ENCODE data around the gene GRAP2.

The GRAP2 gene

DNA sequence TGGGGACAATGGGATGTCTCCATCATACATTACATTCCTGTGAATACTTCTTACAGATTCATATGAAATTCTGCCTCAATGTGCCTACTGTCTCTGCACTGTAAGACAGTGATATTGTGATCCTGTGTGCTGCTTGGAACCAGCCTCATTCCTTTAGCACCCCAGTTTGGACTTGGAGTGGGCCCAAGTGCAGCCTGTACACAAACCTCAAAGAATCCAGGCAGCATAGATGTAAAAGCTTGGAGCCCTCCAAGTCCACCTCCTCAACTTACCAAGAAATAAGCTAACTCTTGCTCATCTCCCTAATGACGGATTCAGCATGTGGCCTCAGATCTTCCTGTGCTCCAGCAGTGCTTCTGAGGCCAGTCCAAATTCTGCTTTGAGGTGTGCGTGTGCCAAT, 24.4 kb downstream of the GRAP2 start:
- no peaks in the 10 kb centered on the region for H3K36me3 Mint-ChIP-seq
- no peaks in the 10 kb centered on the region for H3K27me3 Mint-ChIP-seq
- H3K9me3 Mint-ChIP-seq = no peaks in the 10 kb centered on the region
- peaks cover 22 to 28% of the 10 kb centered on the region in 2 donors for H3K4me1 Mint-ChIP-seq
- H3K4me3 Mint-ChIP-seq = no peak overlapping the region
- DNase-seq (no peak), ATAC-seq (replicated peaks) (no peak)
- H3K27ac Mint-ChIP-seq = no peak overlapping the region

DNA sequence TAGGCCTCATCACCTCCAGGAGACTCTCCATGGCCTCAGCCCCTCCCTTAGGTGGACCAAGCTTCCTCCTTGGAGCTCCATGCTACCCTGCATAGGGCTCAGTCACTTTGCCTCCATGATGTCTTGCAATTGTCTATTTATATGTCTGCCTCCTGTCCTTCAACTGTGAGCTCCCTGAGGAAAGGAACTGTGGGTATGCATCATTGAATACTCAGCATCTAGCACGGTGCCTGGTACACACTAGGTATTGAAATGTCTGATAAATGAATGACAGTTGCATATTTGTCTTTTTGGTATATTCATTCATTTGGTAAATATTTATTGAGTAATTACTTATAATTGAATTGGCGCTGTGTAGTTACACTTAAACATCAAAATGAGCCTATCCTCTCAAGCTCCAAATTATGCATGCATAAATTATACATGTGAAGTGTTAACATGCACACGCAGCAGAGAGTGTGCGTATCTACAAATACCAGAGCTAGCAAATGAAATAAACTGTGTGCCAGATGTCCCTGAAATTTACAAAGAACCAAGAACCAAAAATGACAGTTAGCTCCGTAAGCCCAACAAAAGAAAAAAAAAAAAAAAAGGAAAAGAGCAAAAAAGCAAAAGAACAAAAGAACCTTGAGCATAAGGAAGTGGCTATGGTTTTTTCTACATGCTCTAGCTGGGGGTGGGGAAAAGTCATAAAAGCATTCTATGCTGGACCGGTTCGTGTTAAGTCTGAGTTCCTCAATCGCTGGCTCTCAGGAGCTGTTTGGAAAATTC, 25.2 kb downstream of the GRAP2 start:
- ATAC-seq (replicated peaks) = peak in 1 of 2 donors; percentile 39
- no peaks in the 10 kb centered on the region for H3K9me3 Mint-ChIP-seq

DNA sequence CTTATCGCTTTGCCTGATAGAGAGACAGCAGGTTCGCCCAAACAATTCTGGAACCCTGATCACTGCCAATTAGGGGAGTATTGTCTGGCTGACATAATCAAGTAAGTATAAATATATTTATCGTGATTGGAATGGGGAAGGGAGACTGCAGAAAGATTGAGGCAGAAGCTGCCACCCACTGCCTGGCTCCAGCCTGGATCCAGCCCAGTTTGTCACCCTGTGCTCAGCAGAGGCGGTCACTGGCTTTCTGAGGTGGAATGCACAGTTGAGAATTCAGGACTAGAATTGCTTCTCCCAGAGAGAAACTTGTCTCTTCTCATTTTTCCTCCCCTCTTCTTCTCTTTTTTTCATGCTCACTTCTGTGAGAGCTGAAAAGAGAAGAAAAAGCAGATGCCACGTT, 25.9 kb downstream of the GRAP2 start:
- DNase-seq = no peak
- Mint-ChIP-seq H3K4me1 (peaks cover 22 to 28% of the 10 kb centered on the region in 2 donors), H3K27me3 (no peaks in the 10 kb centered on the region)

More for the DNA sequence above, 25.2 kb downstream of the GRAP2 start:
- Mint-ChIP-seq H3K4me3 (peak overlapping the region in 1 of 2 donors; percentile 7), H3K36me3 (no peaks in the 10 kb centered on the region), H3K27me3 (no peaks in the 10 kb centered on the region), H3K4me1 (peaks cover 22 to 28% of the 10 kb centered on the region in 2 donors), H3K27ac (no peak overlapping the region)
- DNase-seq = no peak

GRCh38 chr22:39927544-39927943, 26.7 kb downstream of the GRAP2 start:
- Mint-ChIP-seq H3K4me3 (no peak overlapping the region), H3K27me3 (no peaks in the 10 kb centered on the region), H3K36me3 (no peaks in the 10 kb centered on the region), H3K27ac (no peak overlapping the region), H3K4me1 (peaks cover 20 to 22% of the 10 kb centered on the region in 2 donors), H3K9me3 (no peaks in the 10 kb centered on the region)
- no peak for DNase-seq
- ATAC-seq (replicated peaks) = no peak

More for the DNA sequence above, 25.9 kb downstream of the GRAP2 start:
- Mint-ChIP-seq H3K4me3 (no peak overlapping the region), H3K27ac (no peak overlapping the region), H3K36me3 (no peaks in the 10 kb centered on the region), H3K9me3 (no peaks in the 10 kb centered on the region)
- no peak for ATAC-seq (replicated peaks)

GRCh38 chr22:39928536-39929520, 27.9 kb downstream of the GRAP2 start:
- no peak for ATAC-seq (replicated peaks)
- Mint-ChIP-seq H3K9me3 (no peaks in the 10 kb centered on the region), H3K4me1 (peaks cover 29 to 35% of the 10 kb centered on the region in 2 donors)

GRCh38 chr22:39931251-39931650, 30.4 kb downstream of the GRAP2 start:
- H3K27me3 Mint-ChIP-seq = no peaks in the 10 kb centered on the region
- no peak overlapping the region for H3K4me3 Mint-ChIP-seq
- DNase-seq (no peak), ATAC-seq (replicated peaks) (no peak)
- no peaks in the 10 kb centered on the region for H3K9me3 Mint-ChIP-seq
- no peak overlapping the region for H3K27ac Mint-ChIP-seq
- no peaks in the 10 kb centered on the region for H3K36me3 Mint-ChIP-seq
- H3K4me1 Mint-ChIP-seq = peaks cover 32 to 39% of the 10 kb centered on the region in 2 donors

More at GRCh38 chr22:39928536-39929520, 27.9 kb downstream of the GRAP2 start:
- H3K4me3 Mint-ChIP-seq = no peak overlapping the region
- H3K27ac Mint-ChIP-seq = no peak overlapping the region
- no peak for DNase-seq
- no peaks in the 10 kb centered on the region for H3K27me3 Mint-ChIP-seq
- no peaks in the 10 kb centered on the region for H3K36me3 Mint-ChIP-seq

DNA sequence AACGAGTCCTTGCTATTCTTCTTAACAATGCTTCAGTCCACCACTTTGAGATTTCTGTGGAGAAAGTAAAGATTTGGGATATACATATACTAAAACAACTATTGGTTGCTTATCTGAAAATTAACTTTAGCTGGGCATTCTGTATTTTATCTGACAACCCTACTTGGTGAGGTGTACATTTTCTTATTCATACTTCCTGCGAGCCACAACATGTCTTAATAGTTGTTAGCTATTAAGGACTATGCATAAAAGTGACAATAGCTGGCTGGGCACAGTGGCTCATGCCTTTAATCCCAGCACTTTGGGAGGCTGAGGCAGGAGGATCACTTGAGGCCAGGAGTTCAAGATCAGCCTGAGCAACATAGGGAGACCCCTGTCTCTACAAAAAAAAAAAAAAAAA, 31.3 kb downstream of the GRAP2 start:
- H3K4me1 Mint-ChIP-seq = peaks cover 41 to 44% of the 10 kb centered on the region in 2 donors
- ATAC-seq (replicated peaks) (no peak), DNase-seq (no peak)
- H3K27ac Mint-ChIP-seq = no peak overlapping the region
- H3K27me3 Mint-ChIP-seq = no peaks in the 10 kb centered on the region
- no peaks in the 10 kb centered on the region for H3K9me3 Mint-ChIP-seq
- no peak overlapping the region for H3K4me3 Mint-ChIP-seq
- no peaks in the 10 kb centered on the region for H3K36me3 Mint-ChIP-seq

DNA sequence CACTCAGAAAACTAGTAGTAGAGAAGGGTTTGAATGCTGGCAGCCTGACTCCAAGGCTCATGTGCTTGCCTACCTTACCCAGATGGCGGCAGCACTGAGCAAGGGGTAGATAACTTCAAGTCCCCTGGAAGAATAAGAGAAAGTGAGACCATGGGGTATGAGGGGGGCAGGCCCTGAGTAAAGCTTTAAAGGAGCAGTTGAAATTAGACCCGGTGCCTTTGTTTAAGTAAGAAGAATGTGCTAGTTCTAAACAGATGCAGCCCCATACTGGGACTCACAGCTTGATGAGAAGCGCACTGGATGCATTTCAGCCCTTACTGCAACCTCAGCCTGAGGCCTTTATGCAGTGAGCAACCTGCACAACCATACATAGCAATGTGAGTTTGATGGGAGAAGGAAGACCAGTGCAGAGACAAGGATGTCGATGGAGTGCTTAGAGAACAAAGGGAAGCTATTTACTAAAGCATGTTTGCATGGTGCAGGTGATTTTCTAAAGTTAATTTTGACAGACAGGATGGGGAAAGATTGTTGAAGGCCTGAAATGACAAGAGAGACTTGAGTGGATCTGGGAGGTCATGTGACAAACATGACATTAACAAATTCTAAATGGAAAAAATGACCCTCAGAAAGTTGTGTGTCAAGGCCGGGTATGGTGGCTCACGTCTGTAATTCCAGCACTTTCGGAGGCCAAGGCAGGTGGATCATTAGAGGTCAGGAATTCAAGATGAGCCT, 32.2 kb downstream of the GRAP2 start:
- no peak for DNase-seq
- no peaks in the 10 kb centered on the region for H3K27me3 Mint-ChIP-seq
- no peaks in the 10 kb centered on the region for H3K9me3 Mint-ChIP-seq
- H3K36me3 Mint-ChIP-seq = no peaks in the 10 kb centered on the region
- H3K4me1 Mint-ChIP-seq = peaks cover 40 to 53% of the 10 kb centered on the region in 2 donors
- H3K4me3 Mint-ChIP-seq = peak overlapping the region; percentile 37 to 68
- ATAC-seq (replicated peaks) = peak; percentile 33 to 35
- peak overlapping the region; percentile 26 for H3K27ac Mint-ChIP-seq

DNA sequence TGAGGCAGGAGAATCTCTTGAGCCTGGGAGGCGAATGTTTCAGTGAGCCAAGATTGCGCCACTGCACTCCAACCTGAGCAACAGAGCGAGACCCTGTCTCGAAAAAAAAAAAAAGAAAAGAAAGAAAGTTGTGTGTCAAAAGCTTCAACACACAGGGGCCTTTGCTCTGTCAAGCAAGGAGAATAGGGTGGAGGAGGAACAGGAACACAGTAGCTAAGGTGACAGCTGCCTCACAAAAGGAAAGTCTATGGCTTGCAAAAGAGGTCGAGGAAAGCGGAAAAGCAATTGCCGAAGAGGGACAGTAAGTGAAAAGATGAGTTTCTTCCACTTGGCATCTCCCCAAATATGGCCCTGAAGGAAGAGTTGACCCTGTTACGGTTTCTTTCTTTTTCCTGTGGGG, 32.9 kb downstream of the GRAP2 start:
- Mint-ChIP-seq H3K4me1 (peaks cover 37 to 59% of the 10 kb centered on the region in 2 donors), H3K27ac (peak overlapping the region; percentile 26), H3K36me3 (no peaks in the 10 kb centered on the region), H3K4me3 (peak overlapping the region; percentile 37 to 68), H3K9me3 (no peaks in the 10 kb centered on the region), H3K27me3 (no peaks in the 10 kb centered on the region)
- DNase-seq (no peak), ATAC-seq (replicated peaks) (peak; percentile 69 to 74)

DNA sequence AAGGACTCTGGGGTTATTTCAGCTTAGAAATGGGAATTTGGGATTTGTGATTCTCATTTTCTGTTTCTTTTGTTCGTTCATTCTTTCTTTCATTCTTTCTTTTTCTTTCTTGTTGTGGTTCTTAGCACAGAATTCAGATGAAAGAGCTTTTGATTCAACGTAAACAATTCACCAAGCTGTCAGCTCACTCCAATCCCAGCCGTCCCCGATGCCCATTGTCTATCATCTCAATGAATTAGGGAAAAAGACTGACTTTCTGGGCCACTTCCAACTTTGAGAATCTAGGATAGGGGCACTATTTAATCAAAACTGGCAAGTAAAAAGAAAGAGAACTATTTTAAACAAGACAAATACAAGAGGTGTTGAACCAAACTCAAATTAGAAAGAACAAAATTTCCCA, 34.2 kb downstream of the GRAP2 start:
- no peaks in the 10 kb centered on the region for H3K36me3 Mint-ChIP-seq
- H3K4me3 Mint-ChIP-seq = no peak overlapping the region
- no peaks in the 10 kb centered on the region for H3K9me3 Mint-ChIP-seq
- H3K27ac Mint-ChIP-seq = no peak overlapping the region
- DNase-seq = no peak
- ATAC-seq (replicated peaks) = no peak
- peaks cover 37 to 69% of the 10 kb centered on the region in 2 donors for H3K4me1 Mint-ChIP-seq
- H3K27me3 Mint-ChIP-seq = no peaks in the 10 kb centered on the region

GRCh38 chr22:39935612-39936011, 34.7 kb downstream of the GRAP2 start:
- Mint-ChIP-seq H3K27ac (peak overlapping the region; percentile 38), H3K27me3 (no peaks in the 10 kb centered on the region), H3K4me3 (peak overlapping the region; percentile 11 to 51), H3K9me3 (no peaks in the 10 kb centered on the region), H3K4me1 (peaks cover 39 to 74% of the 10 kb centered on the region in 2 donors), H3K36me3 (no peaks in the 10 kb centered on the region)
- ATAC-seq (replicated peaks) (no peak), DNase-seq (no peak)

- no peaks in the 10 kb centered on the region for H3K9me3 Mint-ChIP-seq
- no peaks in the 10 kb centered on the region for H3K36me3 Mint-ChIP-seq
- no peaks in the 10 kb centered on the region for H3K27me3 Mint-ChIP-seq
- H3K4me3 Mint-ChIP-seq = peak overlapping the region; percentile 30 to 59
- peak; percentile 54 to 55 for ATAC-seq (replicated peaks)
- H3K4me1 Mint-ChIP-seq = peaks cover 39 to 84% of the 10 kb centered on the region in 2 donors
- DNase-seq = no peak
- H3K27ac Mint-ChIP-seq = peak overlapping the region; percentile 53
Observed at GRCh38 chr22:39936523-39937145, 35.8 kb downstream of the GRAP2 start.

DNA sequence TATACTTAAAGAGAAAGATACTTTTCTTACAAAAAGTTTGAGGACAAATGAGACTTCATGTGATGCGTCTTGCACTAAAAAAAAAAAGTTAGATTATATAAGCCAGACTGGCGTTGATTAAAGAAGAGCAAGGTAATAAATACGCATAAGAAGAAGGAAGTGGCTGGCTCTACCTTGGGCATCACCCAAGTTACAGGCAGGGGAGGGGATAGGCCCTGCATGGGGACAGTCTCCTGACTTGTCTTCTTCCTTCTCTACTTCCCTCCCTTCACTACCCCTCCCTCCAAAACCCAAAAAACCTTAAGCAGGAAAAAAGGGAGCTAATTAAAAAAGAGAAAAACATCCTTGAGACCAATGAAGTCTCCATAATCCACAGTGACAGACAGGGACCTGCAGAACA, 37.0 kb downstream of the GRAP2 start:
- H3K27me3 Mint-ChIP-seq = no peaks in the 10 kb centered on the region
- H3K9me3 Mint-ChIP-seq = no peaks in the 10 kb centered on the region
- no peak for ATAC-seq (replicated peaks)
- H3K4me3 Mint-ChIP-seq = no peak overlapping the region
- no peaks in the 10 kb centered on the region for H3K36me3 Mint-ChIP-seq
- H3K4me1 Mint-ChIP-seq = peaks cover 38 to 85% of the 10 kb centered on the region in 2 donors
- H3K27ac Mint-ChIP-seq = no peak overlapping the region
- DNase-seq = no peak
